Caco-2 (cell line): ENCODE data around the gene HSPA4L. TPM values are rescaled to one million over a fixed set of nuclear protein-coding genes. Genes with fewer than 3 reads are reported as not detected.

ENCODE experiments used
- BruUV-seq: library from RNA; stranded (reverse); fragments of 400-500 nt; replicated peaks from 2 replicates; lab custom pipeline; 2021; lab: Mats Ljungman, UMichigan
- CTCF ChIA-PET: fragments of 300-600 bp; sonication (Branson Sonifier 250); formaldehyde crosslinking; loops from one replicate; lab custom pipeline; 2022; ENCODE audit warnings: antibody characterized with exemption; lab: Charles Lee
- POLR2A ChIA-PET: fragments of 300-600 bp; sonication (Branson Sonifier 250); formaldehyde crosslinking; loops from one replicate; lab custom pipeline; 2022; ENCODE audit warnings: antibody characterized with exemption; lab: Charles Lee
- DNase-seq, 2 experiments: peaks; one replicate each; pipeline versions ENCODE4 v3.0.0 to v3.0.0-alpha.2; 2020 to 2022
- H3K27me3 ChIP-seq: replicated peaks from 2 replicates; pipeline ENCODE4 v1.6.0; 2011; ENCODE audit warnings: low read length; ENCODE audit not compliant: control insufficient read depth, insufficient read depth
- H3K36me3 ChIP-seq: 2 replicates; pipeline ENCODE4 v1.5.1; 2011; ENCODE audit warnings: low read length; ENCODE audit not compliant: control insufficient read depth, insufficient read depth
- H3K4me1 ChIP-seq: fragments of 250-450 bp; sonication (Bioruptor Pico); 2 replicates; pipeline ENCODE4 v1.5.1; 2020; ENCODE audit warnings: mild to moderate bottlenecking
- H3K4me3 ChIP-seq: 2 replicates; pipeline ENCODE4 v1.5.1; 2011; ENCODE audit warnings: low read depth, mild to moderate bottlenecking, control low read depth, low read length
- H3K9me3 ChIP-seq: fragments of 250-450 bp; sonication (Bioruptor Pico); 2 replicates; pipeline ENCODE4 v1.5.1; 2020; ENCODE audit warnings: mild to moderate bottlenecking, moderate library complexity
- H3K27ac Mint-ChIP-seq: one replicate; pipeline ENCODE4 v1.8.0; 2022; ENCODE audit warnings: mixed read lengths; ENCODE audit not compliant: unreplicated experiment
- H3K27me3 Mint-ChIP-seq: one replicate; pipeline ENCODE4 v1.8.0; 2022; ENCODE audit warnings: mixed read lengths; ENCODE audit not compliant: insufficient read depth, unreplicated experiment
- H3K36me3 Mint-ChIP-seq: one replicate; pipeline ENCODE4 v1.8.0; 2022; ENCODE audit warnings: mild to moderate bottlenecking, mixed read lengths; ENCODE audit not compliant: insufficient read depth, unreplicated experiment
- H3K4me1 Mint-ChIP-seq: one replicate; pipeline ENCODE4 v1.8.0; 2022; ENCODE audit warnings: low read depth, mixed read lengths; ENCODE audit not compliant: unreplicated experiment
- H3K4me3 Mint-ChIP-seq: one replicate; pipeline ENCODE4 v1.8.0; 2022; ENCODE audit warnings: mild to moderate bottlenecking, moderate library complexity, mixed read lengths; ENCODE audit not compliant: unreplicated experiment
- H3K9me3 Mint-ChIP-seq: one replicate; pipeline ENCODE4 v1.8.0; 2022; ENCODE audit warnings: mixed read lengths; ENCODE audit not compliant: unreplicated experiment
- CTCF ChIP-seq, 2 experiments: fragments of 200-600 bp in 1 of 2; IDR thresholded peaks; 1 replicate in 1 of 2; 2 replicates in 1 of 2; pipeline versions ENCODE4 v1.5.1 to v1.8.0; 2011 to 2022; ENCODE audit warnings: antibody characterized with exemption in 1 of 2, control low read depth in 1 of 2, inconsistent platforms in 1 of 2, low read depth in 1 of 2, low read length in 1 of 2, mild to moderate bottlenecking in 1 of 2, moderate library complexity in 1 of 2; ENCODE audit not compliant: insufficient read depth in 1 of 2, severe bottlenecking in 1 of 2, unreplicated experiment in 1 of 2
- intact Hi-C: fragments of 100-400 bp; cut with micrococcal nuclease; formaldehyde crosslinking; loops from one replicate; pipeline ENCODE4 v1.10.0; 2022; ENCODE audit not compliant: unreplicated experiment
- total RNA-seq: library from RNA; stranded (reverse); gene quantifications from 2 replicates; pipeline ENCODE4 v1.2.3, GENCODE V29; 2022

The HSPA4L gene
- total RNA-seq, 1 experiment from 2014 or later = 3.6 TPM

- Mint-ChIP-seq H3K9me3 (no peaks in the 10 kb centered on the region), H3K4me1 (no peaks in the 10 kb centered on the region), H3K4me3 (no peak overlapping the region), H3K36me3 (no peaks in the 10 kb centered on the region), H3K27ac (no peak overlapping the region), H3K27me3 (no peaks in the 10 kb centered on the region)
- no peak for TF ChIP-seq CTCF (IDR thresholded peaks at IDR 0.05; ENCODE audit: insufficient read depth in 1 of 2, low read depth in 1 of 2, low read length in 1 of 2, severe bottlenecking in 1 of 2, unreplicated experiment in 1 of 2)
- H3K9me3 ChIP-seq = no peaks in the 10 kb centered on the region; the same call in 1 of the 2 replicates
- POLR2A ChIA-PET = no interaction called here
- CTCF ChIA-PET = no interaction called here
- DNase-seq = no peak
- no TSS peak for BruUV-seq
- no peak overlapping the region for H3K4me3 ChIP-seq
- no peaks in the 10 kb centered on the region for H3K27me3 ChIP-seq
- no peaks in the 10 kb centered on the region for H3K4me1 ChIP-seq
- intact Hi-C loops = no loop called here
- H3K36me3 ChIP-seq = no peaks in the 10 kb centered on the region
Observed at GRCh38 chr4:127759228-127759820, 22.8 kb upstream of the HSPA4L start.

- H3K4me1 Mint-ChIP-seq = no peaks in the 10 kb centered on the region
- no peaks in the 10 kb centered on the region for H3K27me3 Mint-ChIP-seq
- intact Hi-C loops = no loop called here
Observed at GRCh38 chr4:127759893-127760292, 22.2 kb upstream of the HSPA4L start.

GRCh38 chr4:127771535-127772275 lies 10.4 kb upstream of the HSPA4L start:
- Histone ChIP-seq H3K4me1 (0 out of 2 replicates have a peak, but pooled peaks cover 6% of the 10 kb centered on the region), H3K27me3 (no peaks in the 10 kb centered on the region), H3K36me3 (no peaks in the 10 kb centered on the region), H3K9me3 (no peaks in the 10 kb centered on the region), H3K4me3 (no peak overlapping the region)
- no TSS peak for BruUV-seq
- intact Hi-C loops = no loop called here
- no peak overlapping the region for H3K4me3 Mint-ChIP-seq
- no peak overlapping the region for H3K27ac Mint-ChIP-seq
- DNase-seq = no peak
- ChIA-PET POLR2A (no interaction called here), CTCF (no interaction called here)
- no peaks in the 10 kb centered on the region for H3K36me3 Mint-ChIP-seq
- H3K9me3 Mint-ChIP-seq = no peaks in the 10 kb centered on the region
- no peaks in the 10 kb centered on the region for H3K4me1 Mint-ChIP-seq
- peaks cover 2% of the 10 kb centered on the region for H3K27me3 Mint-ChIP-seq
- TF ChIP-seq CTCF (IDR thresholded peaks at IDR 0.05; ENCODE audit: insufficient read depth in 1 of 2, low read depth in 1 of 2, low read length in 1 of 2, severe bottlenecking in 1 of 2, unreplicated experiment in 1 of 2) = no peak

More at GRCh38 chr4:127759893-127760292, 22.2 kb upstream of the HSPA4L start:
- Mint-ChIP-seq H3K9me3 (no peaks in the 10 kb centered on the region), H3K27ac (no peak overlapping the region), H3K36me3 (no peaks in the 10 kb centered on the region), H3K4me3 (no peak overlapping the region)
- BruUV-seq = no TSS peak
- Histone ChIP-seq H3K4me3 (no peak overlapping the region), H3K9me3 (no peaks in the 10 kb centered on the region; the same call in 1 of the 2 replicates), H3K4me1 (no peaks in the 10 kb centered on the region), H3K27me3 (no peaks in the 10 kb centered on the region), H3K36me3 (no peaks in the 10 kb centered on the region)
- no peak for TF ChIP-seq CTCF (IDR thresholded peaks at IDR 0.05; ENCODE audit: insufficient read depth in 1 of 2, low read depth in 1 of 2, low read length in 1 of 2, severe bottlenecking in 1 of 2, unreplicated experiment in 1 of 2)
- DNase-seq = no peak
- POLR2A ChIA-PET = no interaction called here
- CTCF ChIA-PET = no interaction called here
